Ecto neural progenitor cell (in vitro differentiated cells): Measurements from ENCODE around the gene CLEC12A.
"Not testable (repeated sequence)": the region's sequence is repeated elsewhere in the genome, so short reads cannot be mapped to it uniquely, and the experiment has no call there.

ENCODE experiments used
- DNase-seq: peaks from one replicate; pipeline ENCODE4 v3.0.0-alpha.2; 2018; ENCODE audit warnings: low spot score

The CLEC12A gene

GRCh38 chr12:9973949-9974348 is 2.7 kb downstream of the CLEC12A start:
- no peak for DNase-seq

GRCh38 chr12:9974731-9975130 is 3.5 kb downstream of the CLEC12A start:
- not testable (repeated sequence) for DNase-seq

- DNase-seq = no peak
Observed at GRCh38 chr12:9975614-9976013, 4.4 kb downstream of the CLEC12A start.

- DNase-seq = not testable (repeated sequence)
Observed at GRCh38 chr12:9976626-9977025, 5.4 kb downstream of the CLEC12A start.

GRCh38 chr12:9977916-9978315 is 6.7 kb downstream of the CLEC12A start:
- DNase-seq = no peak

- DNase-seq = no peak
Observed at GRCh38 chr12:9980126-9980525, 8.9 kb downstream of the CLEC12A start.

GRCh38 chr12:9991876-9992275 is 20.7 kb downstream of the CLEC12A start:
- no peak for DNase-seq

GRCh38 chr12:9992296-9992695 is 21.1 kb downstream of the CLEC12A start:
- DNase-seq = no peak

- DNase-seq = no peak
Observed at GRCh38 chr12:9999016-9999415, 27.8 kb downstream of the CLEC12A start, which contains the start of gene CLEC1B. TSS of gene CLEC1B (minus strand) at chr12:9999121. CDS start at chr12:9999100, 21 bp downstream.

- DNase-seq = no peak
Observed at GRCh38 chr12:10001171-10001776, 30.1 kb downstream of the CLEC12A start.

GRCh38 chr12:10012630-10013330 is 41.6 kb downstream of the CLEC12A start:
- DNase-seq = no peak

- no peak for DNase-seq
Observed at GRCh38 chr12:10015450-10015849, 44.2 kb downstream of the CLEC12A start.

- DNase-seq = no peak
Observed at GRCh38 chr12:10016881-10017280, 45.7 kb downstream of the CLEC12A start.

- DNase-seq = no peak
Observed at GRCh38 chr12:10018386-10018785, 47.2 kb downstream of the CLEC12A start.

- DNase-seq = no peak
Observed at GRCh38 chr12:10021342-10021741, 50.1 kb downstream of the CLEC12A start.

- DNase-seq = no peak
Observed at GRCh38 chr12:10025236-10025635, 54.0 kb downstream of the CLEC12A start.

- DNase-seq = not testable (repeated sequence)
Observed at GRCh38 chr12:10026666-10027065, 55.5 kb downstream of the CLEC12A start.

- no peak for DNase-seq
Observed at GRCh38 chr12:10027311-10027710, 56.1 kb downstream of the CLEC12A start.

- no peak for DNase-seq
Observed at GRCh38 chr12:10027721-10028120, 56.5 kb downstream of the CLEC12A start.

GRCh38 chr12:10030446-10030845 is 59.2 kb downstream of the CLEC12A start, which contains the start of gene CLEC9A:
TSS of gene CLEC9A (plus strand) at chr12:10030682. CDS start at chr12:10052688, 22,006 bp downstream.
- no peak for DNase-seq

- DNase-seq = no peak
Observed at GRCh38 chr12:10031321-10031720, 60.1 kb downstream of the CLEC12A start.

GRCh38 chr12:10031771-10032175 is 60.6 kb downstream of the CLEC12A start:
- no peak for DNase-seq

GRCh38 chr12:10033783-10034545 is 62.8 kb downstream of the CLEC12A start:
- no peak for DNase-seq
